GM23248 (cell line): ENCODE measurements around the gene SWAP70. TPM values are rescaled to one million over a fixed set of nuclear protein-coding genes. Genes with fewer than 3 reads are reported as not detected.

ENCODE experiments used
- DNase-seq: peaks from one replicate; pipeline ENCODE4 v3.0.0-alpha.2; 2015
- H2AFZ ChIP-seq: fragments of 200-600 bp; sonication (generic); 2 replicates; pipeline ENCODE4 v1.6.1; 2016; ENCODE audit warnings: antibody characterized with exemption
- H3F3A ChIP-seq: fragments of 200-600 bp; sonication (generic); 2 replicates; pipeline ENCODE4 v1.6.1; 2016; ENCODE audit warnings: mild to moderate bottlenecking, antibody characterized with exemption, mixed run types; ENCODE audit not compliant: insufficient read depth
- H3K27ac ChIP-seq: fragments of 200-600 bp; sonication (generic); 2 replicates; pipeline ENCODE4 v1.5.1; 2016; ENCODE audit warnings: mild to moderate bottlenecking
- H3K27me3 ChIP-seq: fragments of 200-600 bp; sonication (generic); replicated peaks from 2 replicates; pipeline ENCODE4 v1.6.1; 2016; ENCODE audit warnings: mild to moderate bottlenecking; ENCODE audit not compliant: insufficient read depth
- H3K36me3 ChIP-seq: fragments of 200-600 bp; sonication (generic); 2 replicates; pipeline ENCODE4 v1.6.1; 2016; ENCODE audit warnings: low read depth, mild to moderate bottlenecking
- H3K4me1 ChIP-seq: fragments of 200-600 bp; sonication (generic); 2 replicates; pipeline ENCODE4 v1.6.1; 2016; ENCODE audit warnings: mild to moderate bottlenecking; ENCODE audit not compliant: insufficient read depth
- H3K4me2 ChIP-seq: fragments of 200-600 bp; sonication (generic); one replicate; pipeline ENCODE4 v1.6.1; 2016; ENCODE audit warnings: mild to moderate bottlenecking; ENCODE audit not compliant: unreplicated experiment
- H3K4me3 ChIP-seq: fragments of 200-600 bp; sonication (generic); 2 replicates; pipeline ENCODE4 v1.5.1; 2016; ENCODE audit warnings: mild to moderate bottlenecking
- H3K79me2 ChIP-seq: fragments of 200-600 bp; sonication (generic); 2 replicates; pipeline ENCODE4 v1.6.1; 2016; ENCODE audit warnings: mild to moderate bottlenecking; ENCODE audit not compliant: insufficient read depth
- H3K9ac ChIP-seq: fragments of 200-600 bp; sonication (generic); 2 replicates; pipeline ENCODE4 v1.6.1; 2016; ENCODE audit warnings: mild to moderate bottlenecking
- H3K9me2 ChIP-seq: fragments of 200-600 bp; sonication (generic); 2 replicates; pipeline ENCODE4 v1.6.1; 2016; ENCODE audit warnings: mixed run types, mild to moderate bottlenecking, moderate library complexity; ENCODE audit not compliant: insufficient read depth
- H3K9me3 ChIP-seq: fragments of 200-600 bp; sonication (generic); one replicate; pipeline ENCODE4 v1.6.1; 2017; ENCODE audit warnings: low read depth
- H4K20me1 ChIP-seq: fragments of 200-600 bp; sonication (generic); 2 replicates; pipeline ENCODE4 v1.6.0; 2016; ENCODE audit not compliant: insufficient read depth
- EZH2 ChIP-seq: fragments of 200-600 bp; sonication (generic); IDR thresholded peaks from 2 replicates; pipeline ENCODE4 v1.6.1; 2018; ENCODE audit warnings: antibody characterized with exemption, mild to moderate bottlenecking; ENCODE audit not compliant: insufficient read depth, poor library complexity, severe bottlenecking
- EZH2phosphoT487 ChIP-seq: fragments of 200-600 bp; sonication (generic); IDR thresholded peaks from 2 replicates; pipeline ENCODE4 v1.6.1; 2018; ENCODE audit warnings: antibody characterized with exemption, moderate library complexity, mild to moderate bottlenecking, low read depth; ENCODE audit not compliant: insufficient read depth
- WGBS, 2 experiments: methylation state at CpG; one replicate each; pipeline ENCODE4 v1.1.6; 2015 to 2017; ENCODE audit warnings: low lambda C conversion rate in 2 of 2, low coverage in 1 of 2; ENCODE audit errors: missing lambda C conversion rate in 2 of 2; 5-methylcytosine and 5-hydroxymethylcytosine counted together
- in situ Hi-C: fragments of 300-500 bp; cut with MboI; formaldehyde crosslinking; loops from 2 replicates; pipeline ENCODE4 v1.15.0; 2020
- polyA plus RNA-seq: library from polyadenylated mRNA; unstranded; fragments of >200 nt; fragmentation: Nextera tagmentation; extraction: Ambion mirVana; gene quantifications from 2 replicates; pipeline ENCODE4 v1.2.1, GENCODE V29; 2016
- total RNA-seq: library from RNA; depleted of rRNA; stranded (reverse); fragments of >200 nt; shearing (Covaris generic); gene quantifications from 2 replicates; pipeline ENCODE4 v1.2.3, GENCODE V29; 2014

SWAP70 gene
- total and polyA plus RNA-seq, 2 experiments from 2014 or later, result 46.4 to 73.3 TPM

GRCh38 chr11:9748361-9748970 lies 84.6 kb downstream of the SWAP70 start:
- Histone ChIP-seq H3K36me3 (peaks cover 21% of the 10 kb centered on the region; the same call in 1 of the 2 replicates), H3K4me1 (peaks cover 24% of the 10 kb centered on the region), H3K9me3 (no peaks in the 10 kb centered on the region), H4K20me1 (no peaks in the 10 kb centered on the region), H3F3A (peaks cover 45% of the 10 kb centered on the region), H3K79me2 (peaks cover 18% of the 10 kb centered on the region), H3K27ac (0 out of 2 replicates have a peak overlapping the region, but pooled peaks have one; percentile 21), H2AFZ (no peak overlapping the region), H3K4me3 (no peak overlapping the region), H3K9ac (0 out of 2 replicates have a peak overlapping the region, but pooled peaks have one; percentile 11), H3K27me3 (no peaks in the 10 kb centered on the region), H3K4me2 (no peak overlapping the region), H3K9me2 (no peaks in the 10 kb centered on the region)
- TF ChIP-seq EZH2phosphoT487 (no peak), EZH2 (no peak)
- 29 to 41% methylated on average over 7 of the region's 7 CpGs for whole genome bisulfite sequencing, 2 experiments
- in situ Hi-C loops, result no loop called here
- DNase-seq, result peak; percentile 90

GRCh38 chr11:9750551-9750950 lies 86.7 kb downstream of the SWAP70 start:
- WGBS, 2 experiments, result 93 to 99% methylated on average over 4 of the region's 4 CpGs
- in situ Hi-C loops, result loop anchor here (10.0 kb wide), 1 partner anchor 564 kb away; no protein-coding TSS in a partner anchor
- H3K9me2 ChIP-seq, result no peaks in the 10 kb centered on the region

GRCh38 chr11:9752091-9752490 lies 88.2 kb downstream of the SWAP70 start:
- Histone ChIP-seq H3K4me3 (no peak overlapping the region), H3K9me2 (no peaks in the 10 kb centered on the region), H3K27ac (peak overlapping the region; percentile 87), H3K27me3 (no peaks in the 10 kb centered on the region), H3K4me1 (peaks cover 45% of the 10 kb centered on the region), H3F3A (peaks cover 65% of the 10 kb centered on the region), H3K9ac (no peak overlapping the region), H3K79me2 (0 out of 2 replicates have a peak, but pooled peaks cover 7% of the 10 kb centered on the region), H4K20me1 (no peaks in the 10 kb centered on the region), H3K4me2 (no peak overlapping the region), H2AFZ (no peak overlapping the region), H3K9me3 (no peaks in the 10 kb centered on the region), H3K36me3 (peaks cover 18% of the 10 kb centered on the region; the same call in 1 of the 2 replicates)
- peak; percentile 27 for DNase-seq
- in situ Hi-C loops, result loop anchor here (10.0 kb wide), 1 partner anchor 563 kb away; no protein-coding TSS in a partner anchor
- WGBS, 2 experiments, result 87 to 94% methylated on average over 3 of the region's 3 CpGs
- no peak for TF ChIP-seq EZH2
- TF ChIP-seq EZH2phosphoT487, result no peak

More at GRCh38 chr11:9750551-9750950, 86.7 kb downstream of the SWAP70 start:
- peaks cover 20% of the 10 kb centered on the region; the same call in 1 of the 2 replicates for H3K36me3 ChIP-seq
- TF ChIP-seq EZH2 (no peak), EZH2phosphoT487 (no peak)
- no peak overlapping the region for H3K9ac ChIP-seq
- H3F3A ChIP-seq, result peaks cover 65% of the 10 kb centered on the region
- no peak overlapping the region for H3K4me3 ChIP-seq
- DNase-seq, result no peak
- peaks cover 18% of the 10 kb centered on the region for H3K79me2 ChIP-seq
- H2AFZ ChIP-seq, result no peak overlapping the region
- H3K4me2 ChIP-seq, result no peak overlapping the region
- no peaks in the 10 kb centered on the region for H4K20me1 ChIP-seq
- no peak overlapping the region for H3K27ac ChIP-seq
- H3K27me3 ChIP-seq, result no peaks in the 10 kb centered on the region
- peaks cover 45% of the 10 kb centered on the region for H3K4me1 ChIP-seq
- H3K9me3 ChIP-seq, result no peaks in the 10 kb centered on the region

- no peaks in the 10 kb centered on the region for H4K20me1 ChIP-seq
- H3K27me3 ChIP-seq, result no peaks in the 10 kb centered on the region
- H3K27ac ChIP-seq, result peak overlapping the region; percentile 87
- H3K4me3 ChIP-seq, result peak overlapping the region; percentile 23; the same call in 1 of the 2 replicates
- H3K9me2 ChIP-seq, result no peaks in the 10 kb centered on the region
- H3K9ac ChIP-seq, result peak overlapping the region; percentile 66
- TF ChIP-seq EZH2 (no peak), EZH2phosphoT487 (no peak)
- H3F3A ChIP-seq, result peaks cover 59% of the 10 kb centered on the region
- WGBS, 2 experiments, result 0 to 1% methylated on average over 3 of the region's 3 CpGs
- no peaks in the 10 kb centered on the region for H3K79me2 ChIP-seq
- peaks cover 18% of the 10 kb centered on the region; the same call in 1 of the 2 replicates for H3K36me3 ChIP-seq
- in situ Hi-C loops, result loop anchor here (10.0 kb wide), 1 partner anchor 562 kb away; no protein-coding TSS in a partner anchor
- H2AFZ ChIP-seq, result no peak overlapping the region
- H3K4me1 ChIP-seq, result peaks cover 51% of the 10 kb centered on the region
- no peaks in the 10 kb centered on the region for H3K9me3 ChIP-seq
- peak overlapping the region; percentile 66 for H3K4me2 ChIP-seq
- peak; percentile 89 for DNase-seq
Measured at GRCh38 chr11:9753021-9753420, 89.1 kb downstream of the SWAP70 start.
